Activated naive CD8-positive, alpha-beta T cell (primary cell): ENCODE data around the gene SLC44A5.
"Not testable (repeated sequence)": the region's sequence is repeated elsewhere in the genome, so short reads cannot be mapped to it uniquely, and the experiment has no call there.

ENCODE experiments used
- H3K27ac Mint-ChIP-seq: one replicate; pipeline ENCODE4 v1.8.0; 2021; ENCODE audit warnings: mixed read lengths
- H3K27me3 Mint-ChIP-seq: one replicate; pipeline ENCODE4 v1.8.0; 2021; ENCODE audit warnings: mixed read lengths
- H3K36me3 Mint-ChIP-seq: one replicate; pipeline ENCODE4 v1.8.0; 2021; ENCODE audit warnings: mixed read lengths
- H3K4me1 Mint-ChIP-seq: one replicate; pipeline ENCODE4 v1.8.0; 2021; ENCODE audit warnings: low read depth, mixed read lengths
- H3K4me3 Mint-ChIP-seq: one replicate; pipeline ENCODE4 v1.8.0; 2021; ENCODE audit warnings: mild to moderate bottlenecking, mixed read lengths
- H3K9me3 Mint-ChIP-seq: one replicate; pipeline ENCODE4 v1.8.0; 2021; ENCODE audit warnings: low read depth, mixed read lengths

The SLC44A5 gene

DNA sequence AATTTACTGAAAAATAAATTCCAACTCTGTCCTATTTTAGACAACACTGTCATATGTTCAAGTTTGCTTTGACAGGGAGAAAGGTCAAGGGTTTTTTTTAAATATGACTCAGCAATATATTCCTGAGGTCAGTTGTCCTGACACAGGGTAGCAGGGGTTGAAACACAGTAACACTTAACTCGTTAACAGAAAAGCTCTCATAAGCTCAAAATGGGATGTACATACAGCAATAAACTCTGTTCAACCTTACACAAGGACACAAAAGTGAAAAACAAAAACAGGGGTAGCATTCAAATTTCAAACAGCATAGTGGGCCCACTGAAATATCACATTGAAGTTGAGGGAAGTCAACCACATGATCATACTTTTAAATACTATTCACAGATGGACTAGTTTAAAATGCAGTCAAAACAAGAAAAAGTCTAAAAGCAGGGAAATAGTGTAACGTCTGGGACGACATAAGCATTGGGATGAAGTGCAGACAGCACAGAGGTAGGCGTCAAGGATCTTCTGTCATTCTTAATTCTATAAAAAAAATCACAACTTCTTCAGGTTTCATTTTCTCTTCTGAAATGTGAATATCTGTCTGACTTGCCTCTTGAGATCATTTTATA is 89.9 kb downstream of the SLC44A5 start:
- no peaks in the 10 kb centered on the region for H3K4me1 Mint-ChIP-seq
- H3K4me3 Mint-ChIP-seq, result no peak overlapping the region
- no peak overlapping the region for H3K27ac Mint-ChIP-seq
- peaks cover 7% of the 10 kb centered on the region for H3K27me3 Mint-ChIP-seq
- no peaks in the 10 kb centered on the region for H3K36me3 Mint-ChIP-seq
- H3K9me3 Mint-ChIP-seq, result no peaks in the 10 kb centered on the region

DNA sequence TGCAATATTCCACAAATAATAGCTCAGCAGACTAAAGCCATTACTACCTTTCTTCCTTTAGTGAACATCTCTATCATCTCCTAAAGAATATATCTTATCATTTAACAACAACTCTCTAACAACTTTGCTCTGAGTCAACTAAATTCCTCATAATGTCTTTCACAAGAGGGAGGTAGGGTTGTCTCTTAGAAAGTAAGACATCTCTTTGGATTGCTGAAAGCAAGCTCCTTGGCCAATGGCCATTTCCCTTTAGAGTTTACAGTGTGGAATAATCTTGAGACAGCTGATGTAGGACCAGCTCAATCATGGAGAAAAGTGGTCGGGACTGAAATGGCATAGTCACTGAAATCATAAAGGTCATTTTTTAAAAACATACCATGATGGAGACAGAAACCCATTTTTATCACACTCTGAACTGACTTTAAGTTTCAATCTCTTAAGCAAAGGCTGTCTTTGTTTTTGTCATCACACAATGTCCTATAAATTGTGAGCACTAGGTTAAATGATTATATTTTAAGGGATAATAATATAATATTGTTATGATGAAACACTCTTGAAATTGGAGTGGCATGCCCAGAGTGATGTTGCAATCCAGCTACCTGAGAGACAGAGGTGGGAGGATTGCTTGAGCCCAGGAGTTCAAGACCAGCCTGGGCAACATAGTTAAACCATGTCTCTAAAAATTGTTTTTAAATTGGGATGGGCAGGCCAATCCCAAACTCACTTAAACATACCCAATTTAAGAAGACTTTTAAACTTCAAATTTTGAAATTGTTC is 91.1 kb downstream of the SLC44A5 start:
- Mint-ChIP-seq H3K27ac (no peak overlapping the region), H3K4me3 (no peak overlapping the region), H3K4me1 (no peaks in the 10 kb centered on the region), H3K27me3 (peaks cover 6% of the 10 kb centered on the region), H3K9me3 (no peaks in the 10 kb centered on the region), H3K36me3 (no peaks in the 10 kb centered on the region)

DNA sequence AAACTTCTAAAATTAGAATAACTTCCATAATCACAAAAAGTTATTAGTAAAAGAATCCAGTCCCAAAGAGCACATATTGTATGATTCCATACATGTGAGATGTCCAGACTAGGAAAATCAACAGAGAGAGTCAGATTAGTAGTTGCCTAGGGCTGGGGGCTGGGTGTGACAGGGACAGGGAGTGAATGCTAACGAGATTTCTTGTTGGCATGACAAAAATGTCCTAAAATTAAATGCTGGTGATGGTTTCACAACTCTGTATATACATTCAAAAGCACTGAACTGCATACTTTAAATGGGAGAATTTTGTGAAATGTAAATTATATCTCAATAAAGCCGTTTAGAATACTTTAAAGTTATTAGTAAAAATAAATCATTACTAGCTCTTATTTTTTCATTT is 92.2 kb downstream of the SLC44A5 start:
- Mint-ChIP-seq H3K36me3 (no peaks in the 10 kb centered on the region), H3K4me3 (no peak overlapping the region), H3K4me1 (no peaks in the 10 kb centered on the region), H3K27ac (no peak overlapping the region), H3K9me3 (no peaks in the 10 kb centered on the region), H3K27me3 (peaks cover 4% of the 10 kb centered on the region)

DNA sequence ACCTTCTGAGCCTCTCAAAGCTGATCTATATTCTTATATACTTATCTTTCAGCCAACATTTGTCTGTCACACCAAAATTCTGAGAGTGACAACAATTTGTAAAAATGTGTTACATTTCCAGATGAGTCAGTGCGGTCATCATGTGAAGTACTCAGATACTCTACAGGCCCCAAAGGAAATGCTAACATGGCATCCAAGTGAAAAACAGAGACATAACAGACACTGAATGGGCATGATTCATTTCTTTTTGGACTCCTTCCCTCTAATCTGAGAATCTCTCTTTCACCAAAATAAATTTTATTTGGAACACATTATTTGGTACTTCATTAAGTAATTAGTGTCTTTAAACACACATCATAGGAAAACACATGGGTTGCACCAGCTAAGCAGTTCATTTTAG is 96.6 kb downstream of the SLC44A5 start:
- Mint-ChIP-seq H3K36me3 (no peaks in the 10 kb centered on the region), H3K4me1 (no peaks in the 10 kb centered on the region), H3K27ac (no peak overlapping the region), H3K9me3 (no peaks in the 10 kb centered on the region), H3K27me3 (no peaks in the 10 kb centered on the region), H3K4me3 (no peak overlapping the region)

DNA sequence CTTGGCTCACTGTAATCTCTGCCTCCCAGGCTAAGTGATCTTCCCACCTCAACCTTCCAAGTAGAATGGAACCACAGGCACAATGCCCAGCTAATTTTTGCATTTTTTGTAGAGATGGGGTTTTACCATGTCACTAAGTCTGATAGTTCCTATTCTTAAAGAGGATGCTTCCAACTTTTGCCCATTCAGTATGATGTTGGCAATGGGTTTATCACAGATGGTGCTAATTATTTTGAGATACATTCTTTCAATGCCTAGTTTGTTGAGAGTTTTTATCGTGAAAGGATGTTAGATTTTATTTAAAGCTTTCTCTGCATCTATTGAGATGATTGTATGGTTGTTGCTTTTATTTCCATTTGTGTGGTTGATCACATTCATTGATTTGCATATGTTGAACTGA is 103.9 kb downstream of the SLC44A5 start:
- no peaks in the 10 kb centered on the region for H3K4me1 Mint-ChIP-seq
- H3K4me3 Mint-ChIP-seq, result no peak overlapping the region

DNA sequence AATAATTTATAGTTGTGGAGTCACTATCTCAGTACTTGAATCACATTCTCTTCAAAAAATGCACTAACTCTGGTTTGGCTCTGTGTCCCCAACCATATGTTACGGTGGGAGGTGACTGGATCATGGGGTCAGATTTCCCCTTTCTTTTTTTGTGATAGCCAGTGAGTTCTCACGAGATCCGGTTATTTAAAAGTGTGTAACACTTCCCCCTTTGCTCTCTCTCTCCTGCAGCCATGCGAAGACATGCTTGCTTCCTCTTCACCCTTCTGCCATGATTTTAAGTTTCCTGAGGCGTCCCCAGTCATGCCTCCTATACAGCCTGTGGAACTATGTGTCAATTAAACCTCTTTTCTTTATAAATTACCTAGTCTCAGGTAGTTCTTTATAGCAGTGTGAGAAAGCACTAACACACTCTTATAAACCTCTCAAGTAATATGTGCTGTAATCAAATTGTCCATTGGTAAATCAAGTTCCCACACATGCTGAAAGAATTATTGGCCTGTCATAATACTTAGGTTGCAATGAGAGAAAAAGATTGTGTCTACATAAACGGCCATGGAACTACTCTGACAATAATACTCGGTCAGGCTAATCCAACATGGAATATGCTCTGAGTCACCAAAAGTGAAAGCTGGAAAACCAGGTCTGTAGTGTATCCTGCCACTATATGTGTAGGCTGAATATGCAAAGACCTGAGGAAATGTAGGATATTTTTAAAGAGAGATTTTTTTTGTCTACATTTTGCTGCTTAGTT is 107.5 kb downstream of the SLC44A5 start:
- Mint-ChIP-seq H3K9me3 (no peaks in the 10 kb centered on the region), H3K36me3 (no peaks in the 10 kb centered on the region), H3K27me3 (peaks cover 2% of the 10 kb centered on the region)

More for the DNA sequence above, 103.9 kb downstream of the SLC44A5 start:
- H3K9me3 Mint-ChIP-seq, result no peaks in the 10 kb centered on the region
- peaks cover 2% of the 10 kb centered on the region for H3K27me3 Mint-ChIP-seq
- H3K36me3 Mint-ChIP-seq, result no peaks in the 10 kb centered on the region
- H3K27ac Mint-ChIP-seq, result no peak overlapping the region

DNA sequence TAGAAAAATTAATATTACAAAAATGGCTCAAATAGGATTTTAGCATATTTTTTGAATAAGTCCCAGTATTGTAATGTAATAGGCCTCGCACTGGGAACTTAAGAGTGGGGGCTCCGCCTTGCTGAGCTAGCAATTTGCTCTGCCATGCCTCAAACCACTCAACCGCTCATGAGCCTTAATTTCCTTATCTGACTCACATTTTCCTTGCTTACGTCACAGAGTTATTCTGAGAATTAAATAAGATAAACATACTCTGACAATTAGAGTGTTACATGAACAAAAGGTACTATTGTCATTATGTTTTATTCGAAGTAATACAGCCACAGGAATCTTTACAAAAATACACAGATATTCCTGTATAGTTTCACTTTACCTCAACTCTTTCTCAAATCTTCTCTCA is 108.1 kb downstream of the SLC44A5 start:
- Mint-ChIP-seq H3K27me3 (peaks cover 2% of the 10 kb centered on the region), H3K36me3 (no peaks in the 10 kb centered on the region), H3K4me3 (no peak overlapping the region), H3K4me1 (no peaks in the 10 kb centered on the region), H3K9me3 (no peaks in the 10 kb centered on the region), H3K27ac (no peak overlapping the region)

More for the DNA sequence above, 107.5 kb downstream of the SLC44A5 start:
- Mint-ChIP-seq H3K4me1 (no peaks in the 10 kb centered on the region), H3K27ac (no peak overlapping the region), H3K4me3 (no peak overlapping the region)

DNA sequence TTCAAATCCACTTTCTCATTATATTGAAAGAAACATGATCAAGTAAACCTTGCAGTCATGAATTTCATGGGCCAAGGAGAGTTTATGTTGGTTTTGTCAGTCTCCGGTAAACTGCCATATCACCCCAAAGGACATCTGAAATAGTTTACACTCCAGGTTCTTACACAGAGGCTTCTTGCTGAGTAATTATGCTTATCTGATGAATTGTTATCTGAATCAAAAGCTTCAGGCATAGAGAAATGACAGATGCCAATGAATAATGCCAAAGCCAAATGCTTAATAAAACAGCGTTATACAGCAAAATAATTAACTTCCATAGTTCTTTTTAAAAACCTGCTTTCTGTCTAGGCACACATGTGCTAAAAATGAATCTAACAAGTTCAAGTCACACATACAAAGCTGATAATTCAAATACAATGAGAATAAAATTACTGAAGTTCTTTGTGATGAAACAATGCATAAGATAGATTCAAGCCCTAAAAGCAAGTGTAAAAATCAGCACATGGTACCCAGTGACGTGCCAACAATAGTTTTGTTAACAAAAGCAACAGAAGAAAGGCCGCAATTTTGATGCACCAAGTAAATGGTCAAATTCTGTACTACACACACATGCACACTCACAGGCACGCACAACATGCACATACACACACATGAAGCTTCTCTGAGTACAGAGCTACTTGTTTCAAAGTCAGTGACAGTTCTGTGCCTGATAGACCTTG is 109.2 kb downstream of the SLC44A5 start:
- Mint-ChIP-seq H3K27ac (no peak overlapping the region), H3K36me3 (no peaks in the 10 kb centered on the region), H3K9me3 (no peaks in the 10 kb centered on the region), H3K4me3 (no peak overlapping the region), H3K4me1 (no peaks in the 10 kb centered on the region), H3K27me3 (peaks cover 2% of the 10 kb centered on the region)

DNA sequence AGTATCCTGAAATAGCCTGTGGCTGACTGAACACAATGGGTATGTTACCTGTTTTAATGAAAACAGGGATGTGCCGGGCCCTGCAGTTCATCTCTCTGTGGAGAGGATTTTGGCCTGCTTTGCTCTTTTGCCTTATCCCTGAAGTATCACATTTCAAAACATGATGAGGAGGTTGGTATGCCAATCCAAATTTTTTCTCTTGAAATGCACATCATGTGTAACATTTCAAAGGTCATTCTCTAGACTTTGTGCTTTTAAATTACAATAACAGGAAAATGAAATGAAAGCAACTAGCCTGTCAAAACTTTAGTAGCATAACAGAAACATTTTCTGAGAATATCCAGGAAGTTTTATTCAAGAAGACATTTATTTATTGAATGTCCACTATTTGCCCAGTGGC is 118.9 kb downstream of the SLC44A5 start:
- Mint-ChIP-seq H3K4me3 (no peak overlapping the region), H3K4me1 (no peaks in the 10 kb centered on the region), H3K9me3 (peaks cover 8% of the 10 kb centered on the region), H3K27ac (no peak overlapping the region), H3K36me3 (no peaks in the 10 kb centered on the region), H3K27me3 (no peaks in the 10 kb centered on the region)

DNA sequence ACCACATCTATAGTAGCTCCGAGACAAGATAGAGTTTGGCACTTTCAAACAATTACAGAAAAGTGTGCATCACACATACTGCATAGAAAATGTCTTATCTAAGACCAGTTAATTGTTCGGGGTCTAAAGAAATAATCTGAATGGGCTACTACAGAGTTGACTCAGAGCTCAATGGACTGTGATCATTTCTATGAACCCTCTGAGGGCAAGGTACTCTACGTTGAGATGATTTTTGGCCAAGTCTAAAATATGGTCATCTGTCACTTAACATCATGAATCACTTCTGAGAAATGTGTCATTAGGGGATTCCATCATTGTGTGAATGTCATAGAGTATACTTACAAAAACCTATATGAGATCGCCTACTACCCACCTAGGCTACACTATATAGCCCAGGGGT is 123.5 kb downstream of the SLC44A5 start:
- Mint-ChIP-seq H3K4me1 (no peaks in the 10 kb centered on the region), H3K4me3 (no peak overlapping the region), H3K36me3 (no peaks in the 10 kb centered on the region), H3K9me3 (peaks cover 4% of the 10 kb centered on the region), H3K27ac (no peak overlapping the region), H3K27me3 (no peaks in the 10 kb centered on the region)

DNA sequence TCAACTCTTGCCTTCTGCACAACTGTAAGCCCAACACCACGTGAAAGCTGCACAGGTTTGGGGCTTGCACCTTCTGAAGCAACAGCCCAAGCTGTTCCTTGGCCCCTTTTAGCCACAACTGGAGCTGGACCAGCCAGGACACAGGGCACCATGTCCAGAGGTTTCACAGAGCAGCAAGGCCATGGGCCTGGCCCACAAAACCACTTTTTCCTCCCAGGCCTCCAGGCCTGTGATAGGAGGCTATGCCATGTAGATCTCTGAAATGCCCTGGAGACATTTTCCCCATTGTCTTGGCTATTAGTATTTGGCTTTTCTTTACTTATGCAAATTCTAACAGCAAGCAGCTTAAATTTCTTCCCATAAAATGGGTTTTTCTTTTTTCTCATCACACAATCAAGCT is 126.1 kb downstream of the SLC44A5 start:
- H3K27me3 Mint-ChIP-seq, result no peaks in the 10 kb centered on the region
- no peaks in the 10 kb centered on the region for H3K4me1 Mint-ChIP-seq
- H3K9me3 Mint-ChIP-seq, result peaks cover 4% of the 10 kb centered on the region
- no peak overlapping the region for H3K4me3 Mint-ChIP-seq
- H3K27ac Mint-ChIP-seq, result no peak overlapping the region
- no peaks in the 10 kb centered on the region for H3K36me3 Mint-ChIP-seq

DNA sequence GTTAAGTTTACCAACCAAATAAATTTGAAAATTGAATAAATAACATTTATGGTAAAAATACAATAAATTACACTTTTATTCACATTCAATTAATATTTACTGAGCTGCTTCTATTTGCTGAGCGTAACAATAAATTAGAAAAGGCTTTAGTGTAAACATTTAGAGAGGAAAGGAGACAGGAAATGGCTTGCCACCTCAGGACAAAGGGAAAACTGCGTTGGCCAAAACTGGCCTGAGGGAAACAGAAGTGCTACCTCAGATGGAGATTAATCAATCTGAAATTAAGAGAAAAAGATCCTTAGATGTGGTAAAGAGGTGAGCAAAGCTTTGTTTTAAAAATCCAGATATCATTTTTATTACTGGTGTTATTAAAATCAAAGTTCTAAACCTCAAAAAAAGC is 128.0 kb downstream of the SLC44A5 start:
- H3K4me1 Mint-ChIP-seq, result no peaks in the 10 kb centered on the region
- H3K36me3 Mint-ChIP-seq, result no peaks in the 10 kb centered on the region
- H3K9me3 Mint-ChIP-seq, result peaks cover 4% of the 10 kb centered on the region
- H3K27ac Mint-ChIP-seq, result no peak overlapping the region
- H3K4me3 Mint-ChIP-seq, result no peak overlapping the region
- H3K27me3 Mint-ChIP-seq, result no peaks in the 10 kb centered on the region

DNA sequence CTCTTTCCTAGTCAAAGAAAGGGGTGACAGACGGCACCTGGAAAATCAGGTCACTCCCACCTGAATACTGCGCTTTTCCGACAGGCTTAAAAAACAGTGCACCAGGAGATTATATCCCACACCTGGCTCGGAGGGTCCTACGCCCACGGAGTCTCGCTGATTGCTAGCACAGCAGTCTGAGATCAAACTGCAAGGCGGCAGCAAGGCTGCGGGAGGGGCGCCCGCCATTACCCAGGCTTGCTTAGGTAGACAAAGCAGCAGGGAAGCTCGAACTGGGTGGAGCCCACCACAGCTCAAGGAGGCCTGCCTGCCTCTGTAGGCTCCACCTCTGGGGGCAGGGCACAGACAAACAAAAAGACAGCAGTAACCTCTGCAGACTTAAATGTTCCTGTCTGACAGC is 134.4 kb downstream of the SLC44A5 start:
- H3K27me3 Mint-ChIP-seq, H3K36me3 Mint-ChIP-seq, H3K4me3 Mint-ChIP-seq, H3K27ac Mint-ChIP-seq, H3K4me1 Mint-ChIP-seq, H3K9me3 Mint-ChIP-seq: not testable (repeated sequence)

DNA sequence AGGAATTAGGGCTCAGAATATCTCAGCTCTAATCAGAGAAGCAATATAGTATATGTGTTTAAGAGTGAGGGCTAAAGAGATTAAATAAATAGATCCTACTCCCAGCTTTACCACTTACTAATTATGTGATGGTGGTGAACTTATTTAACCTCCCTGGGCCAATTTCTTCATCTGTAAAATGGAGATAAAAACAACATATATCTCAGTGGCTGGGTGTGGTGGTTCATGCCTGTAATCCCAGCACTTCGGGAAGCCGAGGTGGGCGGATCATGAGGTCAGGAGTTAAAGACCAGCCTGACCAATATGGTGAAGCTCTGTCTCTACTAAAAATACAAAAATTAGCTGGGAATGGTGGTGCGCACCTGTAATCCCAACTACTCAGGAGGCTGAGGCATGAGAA is 135.2 kb downstream of the SLC44A5 start:
- Mint-ChIP-seq H3K27me3 (no peaks in the 10 kb centered on the region), H3K27ac (no peak overlapping the region), H3K4me1 (no peaks in the 10 kb centered on the region), H3K9me3 (no peaks in the 10 kb centered on the region), H3K4me3 (no peak overlapping the region), H3K36me3 (no peaks in the 10 kb centered on the region)
